Neutrophil (primary cell): ENCODE measurements around the gene PSMB7.

Experiments
- H3K27ac ChIP-seq: fragments of 200-600 bp; sonication (generic); 2 replicates; pipeline ENCODE4 v1.5.1; 2016; ENCODE audit warnings: mild to moderate bottlenecking, moderate library complexity
- H3K27me3 ChIP-seq: fragments of 200-600 bp; sonication (generic); 2 replicates; pipeline ENCODE4 v1.6.0; 2016; ENCODE audit warnings: mild to moderate bottlenecking
- H3K36me3 ChIP-seq: fragments of 200-600 bp; sonication (generic); 2 replicates; pipeline ENCODE4 v1.5.1; 2017
- H3K4me1 ChIP-seq, 2 experiments: fragments of 200-600 bp in 1 of 2; sonication (generic) in 1 of 2; 1 replicate in 1 of 2; 2 replicates in 1 of 2; pipeline versions ENCODE4 v1.5.1 to v1.6.1; 2013 to 2016; ENCODE audit warnings: low read depth in 1 of 2, low read length in 1 of 2, mild to moderate bottlenecking in 1 of 2, moderate library complexity in 1 of 2; ENCODE audit not compliant: control insufficient read depth in 1 of 2, insufficient read depth in 1 of 2
- H3K4me3 ChIP-seq, 2 experiments: fragments of 200-600 bp in 1 of 2; sonication (generic) in 1 of 2; 1 replicate in 1 of 2; 2 replicates in 1 of 2; pipeline ENCODE4 v1.5.1; 2013 to 2016; ENCODE audit warnings: low read depth in 1 of 2, low read length in 1 of 2, mild to moderate bottlenecking in 1 of 2, moderate library complexity in 1 of 2
- H3K9me3 ChIP-seq: fragments of 200-600 bp; sonication (generic); 2 replicates; pipeline ENCODE4 v1.5.1; 2016
- CTCF ChIP-seq: fragments of 200-600 bp; sonication (generic); IDR thresholded peaks from 2 replicates; pipeline ENCODE4 v1.5.1; 2016; ENCODE audit warnings: antibody characterized with exemption

Gene PSMB7

GRCh38 chr9:124340219-124341069, 74.8 kb downstream of the PSMB7 start:
- Histone ChIP-seq H3K9me3 (no peaks in the 10 kb centered on the region), H3K4me3 (no peak overlapping the region), H3K27ac (no peak overlapping the region), H3K27me3 (no peaks in the 10 kb centered on the region), H3K36me3 (peaks cover 95% of the 10 kb centered on the region), H3K4me1 (peaks cover 0 to 8% of the 10 kb centered on the region in 2 experiments)
- no peak for TF ChIP-seq CTCF

GRCh38 chr9:124339603-124340146, 75.6 kb downstream of the PSMB7 start:
- Histone ChIP-seq H3K4me1 (peaks cover 0 to 8% of the 10 kb centered on the region in 2 experiments), H3K27me3 (no peaks in the 10 kb centered on the region), H3K4me3 (no peak overlapping the region), H3K27ac (no peak overlapping the region), H3K9me3 (no peaks in the 10 kb centered on the region), H3K36me3 (peaks cover 95% of the 10 kb centered on the region)
- no peak for TF ChIP-seq CTCF

- Histone ChIP-seq H3K4me1 (peaks cover 0 to 8% of the 10 kb centered on the region in 2 experiments), H3K27ac (no peak overlapping the region), H3K36me3 (peaks cover 93% of the 10 kb centered on the region), H3K9me3 (no peaks in the 10 kb centered on the region), H3K4me3 (no peak overlapping the region), H3K27me3 (no peaks in the 10 kb centered on the region)
- TF ChIP-seq CTCF, result no peak
These were observed 77.7 kb downstream of the PSMB7 start for GRCh38 chr9:124337562-124337961.

GRCh38 chr9:124335320-124335707, 79.9 kb downstream of the PSMB7 start:
- TF ChIP-seq CTCF, result no peak
- Histone ChIP-seq H3K4me3 (no peak overlapping the region), H3K27me3 (no peaks in the 10 kb centered on the region), H3K36me3 (peaks cover 93% of the 10 kb centered on the region), H3K4me1 (no peaks in the 10 kb centered on the region), H3K27ac (no peak overlapping the region), H3K9me3 (no peaks in the 10 kb centered on the region)

- Histone ChIP-seq H3K4me1 (no peaks in the 10 kb centered on the region), H3K9me3 (no peaks in the 10 kb centered on the region), H3K4me3 (no peak overlapping the region), H3K27ac (no peak overlapping the region), H3K36me3 (peaks cover 93% of the 10 kb centered on the region), H3K27me3 (no peaks in the 10 kb centered on the region)
- TF ChIP-seq CTCF, result no peak
These were observed 80.5 kb downstream of the PSMB7 start for GRCh38 chr9:124334568-124335319.
